GM18858 (cell line): ENCODE data around the gene FBXW4.
"Not testable (repeated sequence)": the region's sequence is repeated elsewhere in the genome, so short reads cannot be mapped to it uniquely, and the experiment has no call there.

ENCODE experiments used
- ATAC-seq: cut with Tn5 transposase; IDR thresholded peaks from one replicate; pipeline ENCODE4 v1.9.1; 2021; ENCODE audit not compliant: unreplicated experiment

Gene FBXW4

DNA sequence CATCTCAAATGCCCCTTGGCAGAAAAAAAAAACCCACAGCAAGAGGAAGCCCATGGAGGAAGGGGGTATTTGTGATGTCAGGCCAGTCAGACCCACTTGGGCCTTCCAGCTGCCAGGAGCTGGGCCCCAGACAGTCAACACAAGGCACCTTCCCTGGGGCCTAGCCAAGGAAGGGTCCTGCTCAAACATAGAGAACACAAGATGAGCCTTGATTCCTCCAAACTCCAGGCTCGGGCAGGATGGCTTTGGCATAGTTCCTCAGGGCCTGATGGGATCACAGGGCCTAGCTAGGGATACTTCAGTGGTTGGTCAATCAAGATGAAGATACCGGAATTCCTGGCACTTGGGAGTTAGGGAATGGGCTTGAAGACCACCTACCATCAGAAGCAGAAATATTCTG is 76.1 kb downstream of the FBXW4 start:
- ATAC-seq: no peak

- ATAC-seq: no peak
Measured at GRCh38 chr10:101617824-101618568, 77.0 kb downstream of the FBXW4 start.

DNA sequence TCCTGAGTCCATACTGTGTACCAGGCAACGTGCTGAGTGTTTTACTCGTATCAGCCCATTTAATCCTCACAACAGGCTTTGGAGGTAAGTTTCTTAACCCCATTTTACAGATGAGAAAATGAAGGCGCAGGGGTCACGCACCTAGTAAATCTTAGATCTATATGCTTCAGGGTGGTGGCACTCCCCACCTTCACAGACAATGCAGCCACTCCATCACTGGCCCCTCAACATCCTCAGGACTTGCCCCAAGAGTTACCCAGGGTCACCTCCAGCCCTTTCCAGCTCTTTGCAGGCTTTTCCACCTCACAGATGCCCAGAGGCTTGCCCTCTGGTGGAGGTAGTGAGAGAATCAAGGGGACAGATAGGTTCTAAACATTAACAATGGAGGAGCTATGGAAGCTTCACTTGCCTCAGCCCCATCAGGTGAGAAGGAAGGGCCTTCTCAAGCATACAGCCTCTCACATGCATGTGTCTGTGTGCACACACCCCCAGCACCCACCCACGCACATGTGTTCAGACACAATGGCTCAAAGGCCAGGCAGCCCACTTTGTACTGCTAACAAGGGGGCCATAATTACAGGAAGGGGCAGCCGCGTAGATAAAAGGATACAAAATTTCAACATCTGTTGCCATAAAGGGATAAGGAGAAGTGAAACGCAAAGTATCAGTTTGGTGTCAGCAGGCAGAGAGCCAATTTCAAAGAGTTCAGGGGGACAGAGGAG is 77.7 kb downstream of the FBXW4 start:
- ATAC-seq: no peak

DNA sequence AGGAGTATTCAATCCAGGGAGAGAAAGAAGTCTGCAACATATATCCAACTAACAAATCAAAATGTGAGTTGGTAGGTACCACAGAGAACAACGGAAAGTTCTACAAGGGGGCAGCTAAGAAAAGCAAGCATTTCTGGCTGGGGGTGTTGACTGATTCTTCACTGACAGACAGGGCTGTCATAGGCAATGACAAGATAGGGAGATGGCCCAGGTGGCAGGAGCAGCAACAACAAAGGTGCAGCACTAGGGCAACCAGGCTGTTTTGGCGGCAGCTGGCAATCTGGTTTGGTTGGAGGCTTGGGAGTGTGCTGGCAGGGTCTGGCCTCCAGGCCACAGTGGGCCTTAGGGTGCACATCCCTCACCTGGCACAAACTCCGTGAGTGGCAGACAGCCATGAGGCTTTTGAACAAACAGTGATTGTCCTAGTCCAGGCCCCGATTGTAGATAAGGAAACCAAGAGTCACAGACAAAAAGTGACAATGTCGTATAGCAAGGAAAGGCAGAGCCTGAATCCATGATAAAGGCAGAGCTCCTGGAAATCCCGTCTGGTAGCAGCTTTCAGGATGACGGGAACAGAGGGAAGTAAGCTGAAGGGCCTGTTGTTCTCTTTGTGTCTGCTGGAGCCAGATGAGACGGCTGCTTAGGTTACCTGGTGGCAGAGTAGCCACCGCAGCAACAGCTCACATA is 78.4 kb downstream of the FBXW4 start:
- no peak for ATAC-seq

- ATAC-seq: no peak
Measured at GRCh38 chr10:101615525-101616116, 79.3 kb downstream of the FBXW4 start.

- ATAC-seq: no peak
Measured at GRCh38 chr10:101614663-101615524, 80.1 kb downstream of the FBXW4 start.

DNA sequence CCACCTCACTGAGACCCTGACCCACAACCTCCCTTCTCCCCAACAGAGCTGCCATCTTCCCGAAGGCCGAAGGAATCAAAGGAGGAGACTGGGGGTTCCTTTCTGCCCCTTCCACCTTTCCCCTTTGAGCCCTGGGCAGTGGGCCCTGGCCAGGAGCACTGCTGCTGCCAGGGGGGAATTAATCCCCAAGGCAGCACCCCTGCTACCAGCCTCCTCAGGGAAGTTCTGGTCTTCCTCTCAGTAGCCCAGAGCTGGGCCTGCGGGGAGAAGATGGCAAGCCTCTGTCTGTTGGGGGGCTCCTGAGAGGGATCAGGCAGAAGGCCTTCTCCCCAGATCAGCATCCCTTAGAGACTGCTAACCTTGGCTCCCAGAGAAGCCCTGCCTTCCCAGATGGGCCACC is 81.3 kb downstream of the FBXW4 start:
- ATAC-seq: no peak

DNA sequence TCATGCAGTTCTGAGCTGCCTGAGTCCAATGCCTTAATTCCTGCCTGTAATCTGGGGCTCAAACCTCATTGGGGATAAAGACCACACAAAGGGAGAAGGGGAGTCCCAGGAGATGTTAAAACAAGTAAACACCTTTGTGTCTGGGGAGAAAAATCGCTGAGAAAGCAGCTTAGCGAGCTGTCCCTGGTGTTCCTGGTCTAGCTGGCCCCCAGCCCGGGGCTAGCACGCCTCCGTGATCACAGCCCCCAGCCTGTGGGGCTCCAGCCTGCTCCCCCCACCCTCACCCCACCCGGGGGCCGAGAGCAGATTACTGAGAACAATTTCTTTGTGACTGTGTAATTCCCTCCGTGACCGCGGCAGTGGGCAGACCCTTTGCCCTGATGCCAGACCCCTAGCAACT is 82.1 kb downstream of the FBXW4 start:
- ATAC-seq: no peak

DNA sequence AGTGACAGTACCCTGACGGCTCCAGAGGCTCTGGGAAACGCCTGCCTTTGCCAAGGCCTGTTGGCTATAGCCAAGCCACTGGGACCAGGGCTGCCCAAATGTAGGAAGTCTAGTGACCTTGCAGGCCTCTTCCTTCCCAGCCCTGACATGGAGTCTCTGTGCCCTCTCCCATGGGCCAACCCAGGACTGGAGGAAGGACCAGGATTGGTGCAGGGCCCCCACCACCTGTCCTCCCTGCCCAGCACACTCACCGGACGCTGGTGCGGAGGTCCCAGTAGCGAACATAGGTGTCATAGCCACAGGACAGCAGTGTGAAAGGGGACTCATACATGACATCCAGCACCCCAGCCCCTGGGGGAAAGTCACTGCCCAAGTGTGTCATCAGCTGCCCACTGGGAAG is 82.9 kb downstream of the FBXW4 start:
- no peak for ATAC-seq

DNA sequence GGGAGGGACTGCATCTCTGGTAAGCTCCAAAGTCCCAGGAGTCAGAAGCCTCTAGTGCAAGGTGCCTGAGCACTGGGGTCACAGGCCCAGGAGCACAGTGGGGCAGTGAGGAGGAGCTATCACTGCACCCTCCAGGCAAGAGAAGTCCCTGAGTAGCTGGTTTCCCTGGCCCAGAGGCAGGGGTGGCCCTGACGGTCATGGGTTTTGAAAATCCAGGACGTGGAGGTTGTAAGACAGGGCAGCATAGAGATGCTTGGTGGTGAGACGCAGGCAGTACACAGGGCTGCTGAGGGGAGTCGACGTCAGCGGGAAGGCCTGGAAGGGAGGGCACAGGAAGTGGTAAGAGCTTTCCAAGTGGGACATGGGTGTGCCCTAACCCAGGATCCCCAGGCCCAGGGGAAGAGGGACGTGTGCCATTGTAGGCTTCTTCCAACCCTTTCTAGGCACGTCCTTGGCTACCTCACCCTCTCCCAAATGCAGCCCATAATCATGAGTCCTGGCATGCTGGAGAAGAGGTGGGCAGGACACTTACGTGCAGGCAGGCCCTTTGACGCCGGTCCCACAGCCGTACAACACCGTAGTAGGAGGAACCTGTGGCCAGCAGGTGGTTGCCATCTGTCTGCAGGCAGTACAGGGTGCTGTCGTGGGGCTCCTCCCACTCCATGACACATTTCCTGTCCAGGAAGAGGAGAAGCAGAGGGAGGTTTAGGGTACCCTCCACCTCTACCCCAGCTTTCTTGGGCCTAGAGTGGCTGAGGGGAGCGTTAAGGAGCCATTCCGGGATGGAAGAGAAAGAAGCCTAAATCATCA is 83.7 kb downstream of the FBXW4 start:
- no peak for ATAC-seq

GRCh38 chr10:101609481-101609880 is 85.5 kb downstream of the FBXW4 start:
- ATAC-seq: no peak

DNA sequence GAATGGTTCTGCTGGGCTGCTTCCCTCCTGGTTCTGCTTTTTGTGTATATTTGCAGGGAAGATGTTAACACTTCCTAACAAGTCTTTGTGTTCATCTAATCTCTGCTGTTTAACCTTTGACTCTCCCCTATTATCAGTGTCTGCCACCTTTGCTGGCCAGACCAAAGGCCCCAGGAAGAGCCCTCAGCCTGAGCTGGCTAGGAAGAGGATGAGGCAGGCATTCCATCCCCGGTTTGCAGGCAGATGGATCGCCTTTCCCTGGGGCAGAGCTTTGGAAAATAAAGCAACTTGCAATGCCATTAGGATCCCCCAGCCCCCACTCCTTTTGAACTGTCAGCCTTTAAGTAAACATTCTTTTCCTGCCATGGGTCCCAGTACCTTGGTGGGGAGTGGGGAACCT is 87.8 kb downstream of the FBXW4 start:
- no peak for ATAC-seq

- ATAC-seq: no peak
Measured at GRCh38 chr10:101602761-101603398, 92.1 kb downstream of the FBXW4 start.

GRCh38 chr10:101601541-101601940 is 93.4 kb downstream of the FBXW4 start:
- no peak for ATAC-seq

- ATAC-seq: no peak
Measured at GRCh38 chr10:101597091-101597900, 97.7 kb downstream of the FBXW4 start.

DNA sequence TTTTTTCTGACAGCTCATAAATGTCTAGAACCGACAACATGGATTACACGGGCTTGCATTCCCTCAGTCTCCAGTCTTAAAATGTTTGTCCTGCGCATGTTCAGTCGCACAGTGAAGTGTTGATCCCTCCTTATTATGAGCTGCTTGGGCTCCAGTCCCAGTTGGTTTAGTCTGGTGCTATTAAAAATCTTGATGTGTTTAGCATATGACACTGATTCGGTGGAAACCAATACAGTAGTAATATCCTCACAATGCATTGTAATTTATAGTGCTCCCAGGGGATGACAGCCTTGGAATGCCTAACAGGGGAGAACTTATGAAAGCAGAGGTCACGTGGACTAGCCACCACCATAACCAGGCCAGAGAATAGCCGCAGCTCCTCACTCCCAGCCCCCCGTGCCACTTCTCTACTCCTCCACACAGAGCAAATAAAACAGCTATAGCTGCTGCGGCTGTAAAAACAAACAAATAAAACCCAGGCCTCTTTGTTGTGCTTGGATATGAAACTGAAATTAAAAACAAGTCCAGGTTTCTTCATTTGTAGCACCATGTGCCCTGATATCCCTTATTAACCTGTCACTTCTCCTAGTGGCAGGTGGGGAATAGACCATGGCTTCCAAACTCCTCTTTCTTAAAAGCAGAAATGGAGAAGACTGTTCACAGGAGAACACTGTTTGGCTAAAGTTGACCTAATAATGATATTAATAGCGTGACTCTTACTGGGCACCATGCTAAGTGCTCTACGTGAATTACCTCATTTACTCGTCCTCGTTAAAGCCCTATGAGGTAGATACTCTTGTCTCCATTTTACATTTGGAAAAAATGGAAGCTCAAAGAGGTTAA is 99.2 kb downstream of the FBXW4 start:
- ATAC-seq: no peak

- ATAC-seq: not testable (repeated sequence)
Measured at GRCh38 chr10:101593331-101593730, 101.6 kb downstream of the FBXW4 start.

GRCh38 chr10:101588879-101589278 is 106.1 kb downstream of the FBXW4 start:
- no peak for ATAC-seq
